Mucosa of descending colon (tissue), 3 donors: ENCODE measurements around the gene ALKBH5. TPM values are rescaled to one million over a fixed set of nuclear protein-coding genes. Genes with fewer than 3 reads are reported as not detected.

Source experiments
- ATAC-seq: fragments of 200-7000 bp; cut with Tn5 transposase; one replicate; pipeline ENCODE4 v1.9.1; 2020; ENCODE audit warnings: mild to moderate bottlenecking, moderate library complexity
- DNase-seq, 3 donors: peaks; one replicate each; pipeline ENCODE4 v3.0.0-alpha.2; 2020
- H3K36me3 ChIP-seq: fragments of 200-600 bp; one replicate; pipeline ENCODE4 v1.8.0; 2021; ENCODE audit warnings: low read depth, mild to moderate bottlenecking
- H3K4me1 ChIP-seq: fragments of 200-600 bp; one replicate; pipeline ENCODE4 v1.8.0; 2021; ENCODE audit warnings: low read depth, mild to moderate bottlenecking
- H3K4me3 ChIP-seq: fragments of 200-600 bp; one replicate; pipeline ENCODE4 v1.8.0; 2021; ENCODE audit warnings: mild to moderate bottlenecking
- H3K9me3 ChIP-seq: fragments of 200-600 bp; one replicate; pipeline ENCODE4 v1.8.0; 2021; ENCODE audit warnings: mild to moderate bottlenecking
- CTCF ChIP-seq: fragments of 200-600 bp; IDR thresholded peaks from one replicate; pipeline ENCODE4 v1.8.0; 2022; ENCODE audit warnings: antibody characterized with exemption, mild to moderate bottlenecking
- intact Hi-C, 2 donors: fragments of 100-400 bp; cut with DNase I in 1 of 2; cut with micrococcal nuclease in 1 of 2; formaldehyde crosslinking; loops; one replicate each; pipeline versions ENCODE4 v1.11.0 to v1.11.1; 2022; cut with DNase I, micrococcal nuclease
- total RNA-seq, 3 donors: library from RNA; stranded (reverse); fragmentation: NEBNext Ultra II Directional in 2 of 3; extraction: Animal tissue kit (Norgen Biotek cat#: 25700) in 2 of 3; gene quantifications; one replicate each; pipeline versions ENCODE4 v1.2.1 to v1.2.4, GENCODE V29; 2021 to 2023
- donor health status: DM: no; HTN: no; CAD: no; lungs with moderate emphysema.
- donor health status: DM: no; HTN: no; CAD: no.
- donor health status: DM: no; HTN: yes; CAD: no.

The ALKBH5 gene
- total RNA-seq, 3 donors from 2014 or later: 70.7 to 151 (median 75.6) TPM

- intact Hi-C loops: no loop called here
- Histone ChIP-seq H3K4me3 (peak overlapping the region; percentile 14), H3K4me1 (peaks cover 10% of the 10 kb centered on the region), H3K36me3 (no peaks in the 10 kb centered on the region), H3K9me3 (no peaks in the 10 kb centered on the region)
- no peak for TF ChIP-seq CTCF
- DNase-seq (peak; percentile 98 to 99 (median 98)), ATAC-seq (peak; percentile 92)
Measured at GRCh38 chr17:18158022-18158600, 25.5 kb upstream of the ALKBH5 start.

GRCh38 chr17:18159551-18160120, 24.0 kb upstream of the ALKBH5 start:
- intact Hi-C loops: no loop called here
- TF ChIP-seq CTCF: no peak
- no peaks in the 10 kb centered on the region for H3K9me3 ChIP-seq
- ATAC-seq (no peak), DNase-seq (no peak)
- H3K4me3 ChIP-seq: no peak overlapping the region
- H3K4me1 ChIP-seq: peaks cover 7% of the 10 kb centered on the region
- no peaks in the 10 kb centered on the region for H3K36me3 ChIP-seq

- ATAC-seq: no peak
- Histone ChIP-seq H3K4me1 (peaks cover 7% of the 10 kb centered on the region), H3K4me3 (no peak overlapping the region), H3K9me3 (no peaks in the 10 kb centered on the region), H3K36me3 (no peaks in the 10 kb centered on the region)
- no peak for TF ChIP-seq CTCF
- no peak for DNase-seq
- intact Hi-C loops: no loop called here
Measured at GRCh38 chr17:18160128-18160856, 23.3 kb upstream of the ALKBH5 start.

- Histone ChIP-seq H3K36me3 (no peaks in the 10 kb centered on the region), H3K4me1 (peaks cover 7% of the 10 kb centered on the region), H3K4me3 (no peak overlapping the region), H3K9me3 (no peaks in the 10 kb centered on the region)
- ATAC-seq: no peak
- intact Hi-C loops: no loop called here
- TF ChIP-seq CTCF: no peak
- DNase-seq: no peak
Measured at GRCh38 chr17:18161207-18162145, 22.2 kb upstream of the ALKBH5 start.

GRCh38 chr17:18163547-18163946, 20.1 kb upstream of the ALKBH5 start:
- H3K9me3 ChIP-seq: no peaks in the 10 kb centered on the region
- H3K4me1 ChIP-seq: peaks cover 4% of the 10 kb centered on the region
- ATAC-seq (no peak), DNase-seq (no peak)
- no peaks in the 10 kb centered on the region for H3K36me3 ChIP-seq
- no peak for TF ChIP-seq CTCF
- H3K4me3 ChIP-seq: no peak overlapping the region
- intact Hi-C loops: no loop called here
